ENCODE measurements around the gene PRKAG3.

DNA sequence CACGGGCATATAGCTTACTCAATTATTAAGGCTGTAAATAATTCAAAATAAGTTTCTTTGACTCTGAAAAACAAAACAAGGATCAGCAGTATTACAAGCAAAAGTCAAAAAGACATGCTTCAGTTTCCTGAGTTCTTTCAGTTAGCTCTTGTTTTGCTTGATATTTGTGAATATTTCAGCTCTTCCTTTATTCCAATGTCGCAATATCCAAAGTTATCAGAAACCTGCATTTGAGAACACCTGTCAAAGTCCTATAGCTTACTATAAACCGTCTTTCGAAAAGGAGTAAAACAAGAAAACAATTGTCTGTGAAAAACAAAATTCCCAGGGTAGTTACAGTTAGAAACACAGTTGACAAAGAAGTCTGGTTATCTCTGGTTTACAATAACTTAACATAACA lies 34.9 kb downstream of the PRKAG3 start:
- TF ChIP-seq, protein P1, sequence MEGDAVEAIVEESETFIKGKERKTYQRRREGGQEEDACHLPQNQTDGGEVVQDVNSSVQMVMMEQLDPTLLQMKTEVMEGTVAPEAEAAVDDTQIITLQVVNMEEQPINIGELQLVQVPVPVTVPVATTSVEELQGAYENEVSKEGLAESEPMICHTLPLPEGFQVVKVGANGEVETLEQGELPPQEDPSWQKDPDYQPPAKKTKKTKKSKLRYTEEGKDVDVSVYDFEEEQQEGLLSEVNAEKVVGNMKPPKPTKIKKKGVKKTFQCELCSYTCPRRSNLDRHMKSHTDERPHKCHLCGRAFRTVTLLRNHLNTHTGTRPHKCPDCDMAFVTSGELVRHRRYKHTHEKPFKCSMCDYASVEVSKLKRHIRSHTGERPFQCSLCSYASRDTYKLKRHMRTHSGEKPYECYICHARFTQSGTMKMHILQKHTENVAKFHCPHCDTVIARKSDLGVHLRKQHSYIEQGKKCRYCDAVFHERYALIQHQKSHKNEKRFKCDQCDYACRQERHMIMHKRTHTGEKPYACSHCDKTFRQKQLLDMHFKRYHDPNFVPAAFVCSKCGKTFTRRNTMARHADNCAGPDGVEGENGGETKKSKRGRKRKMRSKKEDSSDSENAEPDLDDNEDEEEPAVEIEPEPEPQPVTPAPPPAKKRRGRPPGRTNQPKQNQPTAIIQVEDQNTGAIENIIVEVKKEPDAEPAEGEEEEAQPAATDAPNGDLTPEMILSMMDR (IDR thresholded peaks at IDR 0.05; ENCODE audit: extremely low read depth in 1 of 2, insufficient read depth in 1 of 2, low read depth in 1 of 2, low read length in 2 of 2) = no peak
- TF ChIP-seq JUN (IDR thresholded peaks at IDR 0.05; ENCODE audit: borderline replicate concordance, insufficient read depth, insufficient read length, low read depth) (no peak), POLR2AphosphoS5 (IDR thresholded peaks at IDR 0.05; ENCODE audit: insufficient read depth, low read depth, low read length) (no peak)

Measured in endothelial cell of umbilical vein (primary cell).